HG03460 (cell line): ENCODE data around the gene B4GALT3.
A peak's percentile ranks its signal among the peaks of the same experiment; 100 is the strongest.

Source experiments
- ATAC-seq: cut with Tn5 transposase; IDR thresholded peaks from one replicate; pipeline ENCODE4 v1.9.1; 2021; ENCODE audit not compliant: unreplicated experiment

B4GALT3 gene

GRCh38 chr1:161206411-161207140 lies 29.3 kb upstream of the B4GALT3 start:
- ATAC-seq: no peak

- peak; percentile 95 for ATAC-seq
Observed at GRCh38 chr1:161201836-161202712, 24.8 kb upstream of the B4GALT3 start, which contains the start of gene NDUFS2. Gene NDUFS2, plus strand, starts transcription at chr1:161202367. Its CDS starts 19 bp downstream, at chr1:161202386.

- ATAC-seq: no peak
Observed at GRCh38 chr1:161200992-161201835, 23.9 kb upstream of the B4GALT3 start.

DNA sequence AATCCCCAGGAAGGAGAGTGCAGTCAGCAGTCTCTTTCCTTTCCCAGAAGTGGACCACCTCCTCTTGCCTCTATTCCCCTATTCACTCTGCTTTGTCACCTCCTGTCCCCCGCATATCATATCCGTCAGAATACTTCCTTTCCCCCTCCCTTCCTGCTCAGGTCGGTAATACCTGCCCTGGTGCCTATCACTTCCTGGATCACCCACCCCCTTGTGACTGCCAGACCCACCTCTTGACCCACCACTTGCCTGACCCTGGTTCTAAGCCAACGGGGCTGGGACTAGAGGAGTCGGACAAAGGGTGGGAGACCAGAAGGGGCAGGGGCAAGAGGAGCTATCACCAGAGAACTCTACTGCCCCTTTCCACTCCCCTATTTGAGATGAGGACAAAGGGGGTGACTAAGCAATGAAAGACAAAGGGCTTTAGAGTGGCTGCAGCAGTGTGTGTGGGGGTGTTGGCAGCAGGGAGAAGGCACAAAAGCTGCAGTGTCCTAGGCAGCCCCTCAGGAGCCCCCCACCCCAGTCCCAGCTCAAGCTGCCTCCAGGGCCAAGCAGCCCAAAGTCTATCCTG lies 23.2 kb upstream of the B4GALT3 start:
- no peak for ATAC-seq

DNA sequence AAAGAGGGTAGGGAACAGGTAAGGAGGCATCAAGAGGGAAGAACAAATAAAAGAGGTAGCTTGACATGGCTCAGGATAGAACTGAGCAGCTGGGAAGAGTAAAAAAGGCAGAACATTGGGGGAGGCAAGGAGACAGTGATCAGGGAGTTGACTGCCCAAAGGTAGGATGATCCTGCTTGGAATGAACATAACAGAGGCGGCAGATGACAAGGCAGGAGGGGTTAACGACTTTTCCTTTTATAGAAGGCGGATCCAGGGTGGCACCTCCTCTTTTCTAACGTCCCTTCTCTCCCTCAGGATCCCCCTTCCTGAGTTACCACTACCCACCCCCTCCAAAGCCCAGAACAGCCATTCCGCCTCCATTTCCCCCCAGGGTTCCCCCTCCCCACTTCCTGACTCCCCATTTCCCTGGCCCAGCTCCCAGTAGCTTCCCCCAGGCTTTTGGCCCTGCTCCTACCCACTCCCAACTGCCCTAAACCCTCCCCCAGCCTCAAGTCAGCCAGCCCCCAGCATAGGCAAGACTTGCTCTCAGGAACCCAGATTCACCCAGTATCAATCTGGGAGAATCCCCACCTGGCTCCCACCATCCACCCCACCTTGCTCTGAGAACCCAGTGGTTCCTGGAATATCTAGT lies 22.3 kb upstream of the B4GALT3 start:
- no peak for ATAC-seq

DNA sequence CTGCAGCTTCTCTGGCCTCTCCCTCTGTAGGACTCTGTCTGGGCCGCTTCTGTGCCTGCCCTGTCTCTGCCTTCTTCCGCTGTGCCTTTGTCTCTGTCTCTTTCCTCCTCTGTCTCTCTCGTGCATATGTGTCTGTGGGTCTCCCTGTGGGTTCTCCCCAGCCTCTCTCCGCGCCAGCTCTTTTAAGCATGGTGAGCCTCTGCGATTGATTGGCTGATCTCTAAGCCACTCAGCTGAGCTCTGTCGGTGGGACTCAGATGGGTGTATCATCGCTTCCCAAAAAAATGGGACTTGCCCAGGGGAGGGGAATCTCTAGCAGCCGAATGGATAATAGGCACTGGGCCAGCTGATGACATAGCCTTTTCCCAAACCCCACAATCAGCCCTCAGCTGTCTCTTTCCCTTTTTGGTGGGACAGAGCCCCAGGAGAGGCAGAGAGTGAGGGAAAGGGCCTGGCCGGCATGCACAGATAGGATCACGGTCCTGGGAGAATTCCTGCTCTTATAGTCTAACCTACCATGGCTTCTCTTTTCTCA lies 21.7 kb upstream of the B4GALT3 start, which contains the start of gene ADAMTS4:
ADAMTS4 (minus strand) TSS at position 158 of the 535 bp plus-strand sequence. CDS start 427 bp downstream, outside the sequence.
- ATAC-seq: no peak

- ATAC-seq: no peak
Observed at GRCh38 chr1:161198194-161198896, 21.0 kb upstream of the B4GALT3 start.

- no peak for ATAC-seq
Observed at GRCh38 chr1:161197560-161198193, 20.4 kb upstream of the B4GALT3 start.

DNA sequence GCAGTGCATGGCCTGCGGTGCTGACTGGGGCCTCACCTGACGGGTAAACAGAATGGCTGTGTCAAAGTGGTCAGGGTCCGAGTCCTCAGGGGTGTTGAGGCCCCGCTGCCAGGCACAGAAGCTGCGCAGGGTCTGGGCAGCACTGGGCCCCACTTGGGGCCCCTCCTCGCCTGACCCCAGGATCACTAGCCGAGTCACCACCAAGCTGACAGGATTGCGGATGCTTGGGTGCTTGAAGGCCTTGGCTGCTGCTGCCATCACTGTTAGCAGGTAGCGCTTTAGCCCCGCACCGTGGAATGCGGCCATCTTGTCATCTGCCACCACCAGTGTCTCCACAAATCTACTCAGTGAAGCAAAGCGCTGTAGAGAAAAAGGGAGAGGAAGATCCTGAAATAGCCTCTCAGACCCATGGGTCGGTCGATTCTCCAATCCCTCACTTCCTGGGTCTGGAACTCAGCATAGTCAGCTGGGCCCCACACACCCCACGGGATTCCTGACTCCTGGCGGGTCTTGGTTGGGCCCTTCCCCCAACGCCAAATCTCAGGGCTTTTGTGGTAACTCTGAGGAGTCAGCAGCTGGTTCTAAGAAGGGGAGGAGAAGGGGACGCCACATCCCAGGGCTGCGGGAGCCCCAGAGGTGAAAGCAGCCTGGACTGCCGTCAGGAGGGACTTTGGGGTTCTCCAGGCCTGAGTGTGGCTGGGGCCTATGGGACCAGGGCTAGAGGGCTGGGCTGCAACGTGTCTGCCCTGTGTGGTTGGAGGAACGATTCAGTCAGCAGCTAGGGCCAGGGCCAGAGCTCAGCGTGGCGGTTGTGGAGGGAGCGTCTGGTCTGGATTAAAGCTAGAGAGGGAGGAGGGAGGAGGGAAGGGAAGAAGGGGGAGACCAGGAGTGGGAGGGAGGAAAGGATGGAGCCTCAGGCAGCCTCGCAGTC lies 19.5 kb upstream of the B4GALT3 start:
- ATAC-seq: no peak

DNA sequence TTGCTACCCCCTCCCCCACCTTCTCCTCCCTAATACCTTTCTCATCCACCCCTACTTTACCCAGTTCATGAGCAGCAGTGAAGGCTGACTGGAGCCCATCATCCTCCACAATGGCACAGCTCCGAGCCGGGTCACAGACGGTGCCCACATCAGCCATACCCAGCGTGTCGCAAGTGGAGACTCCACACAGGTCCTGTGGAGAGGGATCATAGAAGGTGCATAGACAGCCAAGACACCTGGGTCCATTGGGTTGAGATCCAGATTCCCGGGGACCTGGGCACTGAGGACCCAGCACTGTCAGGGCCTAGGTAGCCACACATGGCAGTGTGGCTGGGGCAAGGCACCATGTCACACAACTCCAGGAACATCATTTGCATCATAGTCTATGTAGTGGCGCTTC lies 18.8 kb upstream of the B4GALT3 start:
- no peak for ATAC-seq

DNA sequence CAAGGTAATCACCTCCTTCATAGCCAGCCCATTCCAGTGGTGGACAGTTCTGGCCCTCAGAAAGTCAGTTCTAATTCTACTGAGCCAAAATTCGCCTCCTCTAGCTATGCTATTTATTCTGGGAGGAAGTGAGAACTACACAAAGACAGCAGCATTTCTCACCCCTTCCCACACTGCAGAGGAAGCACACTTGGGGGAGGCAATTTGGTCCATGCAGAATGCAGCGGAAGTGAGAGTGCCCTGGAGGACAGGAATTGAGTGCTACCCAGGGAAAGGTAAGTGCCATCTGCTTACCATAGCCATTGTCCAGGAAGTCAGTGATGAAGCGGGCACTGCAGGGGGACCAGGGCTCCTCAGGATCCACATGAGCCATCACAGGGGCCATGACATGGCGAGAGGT lies 17.9 kb upstream of the B4GALT3 start:
- ATAC-seq: peak; percentile 59

GRCh38 chr1:161193561-161194235 lies 16.4 kb upstream of the B4GALT3 start:
- ATAC-seq: no peak

DNA sequence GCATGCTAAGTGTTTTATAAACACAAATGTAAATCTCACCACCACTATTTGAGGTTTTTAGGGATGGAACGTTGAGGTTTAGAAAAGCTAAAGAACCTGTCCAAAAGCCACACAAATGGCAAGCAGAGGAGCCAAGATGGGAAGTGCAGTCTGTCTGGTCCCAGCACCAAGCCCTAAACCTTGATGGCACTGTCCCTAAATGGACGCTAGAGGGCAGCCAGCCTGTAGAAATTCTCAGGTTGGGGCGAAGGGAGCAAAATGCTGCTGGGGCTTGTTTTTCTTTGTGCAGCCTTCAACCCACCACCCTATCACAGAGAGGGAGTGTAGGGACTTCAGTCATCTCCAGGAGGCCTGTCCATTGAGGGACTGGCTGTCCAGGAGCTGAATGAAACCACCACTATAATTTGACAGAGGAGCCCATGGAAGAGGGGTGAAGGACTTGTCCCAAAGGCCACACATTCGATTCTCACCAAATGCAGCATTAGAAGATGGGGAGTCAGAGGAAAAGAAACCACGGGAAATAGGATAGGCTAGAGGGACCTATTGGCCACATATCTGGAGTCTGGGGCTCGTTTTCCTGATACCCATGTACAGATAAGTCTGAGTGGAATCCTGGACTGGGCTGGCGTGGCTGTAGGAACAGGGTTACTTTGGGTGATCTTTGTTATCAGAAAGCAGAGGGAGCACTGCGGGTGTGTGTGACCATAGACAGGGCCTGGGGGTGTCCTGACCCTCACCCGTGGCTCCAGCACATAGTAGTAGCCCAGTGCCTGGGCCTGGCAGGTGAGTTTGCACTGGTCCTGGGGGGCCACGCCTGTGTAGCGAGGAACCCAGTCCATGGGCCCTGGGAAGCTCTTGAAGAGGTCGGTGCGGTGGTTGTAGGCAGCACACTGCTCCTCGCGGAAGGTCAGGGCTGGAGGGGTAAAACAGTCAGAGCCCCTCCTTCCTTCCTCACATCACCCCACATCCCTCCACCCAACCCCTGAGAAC lies 15.5 kb upstream of the B4GALT3 start:
- peak; percentile 66 for ATAC-seq

- ATAC-seq: no peak
Observed at GRCh38 chr1:161191971-161192370, 14.7 kb upstream of the B4GALT3 start.

- ATAC-seq: no peak
Observed at GRCh38 chr1:161190962-161191521, 13.7 kb upstream of the B4GALT3 start.

GRCh38 chr1:161189036-161189435 lies 11.7 kb upstream of the B4GALT3 start:
- ATAC-seq: no peak
